Panc1 (cell line): ENCODE data around the gene UBASH3B.

Experiments
- POLR2AphosphoS5 ChIP-seq: IDR thresholded peaks from 2 replicates; pipeline ENCODE4 v1.6.1; 2012; ENCODE audit warnings: mild to moderate bottlenecking, low read depth, low read length, moderate library complexity
- SIN3A ChIP-seq: IDR thresholded peaks from 2 replicates; pipeline ENCODE4 v1.6.1; 2012; ENCODE audit warnings: low read depth, mild to moderate bottlenecking, low read length, moderate library complexity, borderline replicate concordance; ENCODE audit not compliant: insufficient read depth
- TCF7L2 ChIP-seq: IDR thresholded peaks from 2 replicates; pipeline ENCODE4 v1.6.1; 2011; ENCODE audit warnings: mild to moderate bottlenecking, low read depth, low read length, inconsistent platforms
- TF ChIP-seq, protein P1 (sequence below): fragments of 450-650 bp; IDR thresholded peaks from 2 replicates; pipeline ENCODE4 v1.5.1; 2017; ENCODE audit warnings: mild to moderate bottlenecking
- TF ChIP-seq, protein P2 (sequence below), 2 experiments: IDR thresholded peaks; 2 replicates each; pipeline ENCODE4 v1.6.1; 2011 to 2012; ENCODE audit warnings: low read depth in 2 of 2, control low read depth in 1 of 2, low read length in 1 of 2, mild to moderate bottlenecking in 1 of 2, moderate library complexity in 1 of 2; ENCODE audit not compliant: insufficient read depth in 1 of 2

DNA sequence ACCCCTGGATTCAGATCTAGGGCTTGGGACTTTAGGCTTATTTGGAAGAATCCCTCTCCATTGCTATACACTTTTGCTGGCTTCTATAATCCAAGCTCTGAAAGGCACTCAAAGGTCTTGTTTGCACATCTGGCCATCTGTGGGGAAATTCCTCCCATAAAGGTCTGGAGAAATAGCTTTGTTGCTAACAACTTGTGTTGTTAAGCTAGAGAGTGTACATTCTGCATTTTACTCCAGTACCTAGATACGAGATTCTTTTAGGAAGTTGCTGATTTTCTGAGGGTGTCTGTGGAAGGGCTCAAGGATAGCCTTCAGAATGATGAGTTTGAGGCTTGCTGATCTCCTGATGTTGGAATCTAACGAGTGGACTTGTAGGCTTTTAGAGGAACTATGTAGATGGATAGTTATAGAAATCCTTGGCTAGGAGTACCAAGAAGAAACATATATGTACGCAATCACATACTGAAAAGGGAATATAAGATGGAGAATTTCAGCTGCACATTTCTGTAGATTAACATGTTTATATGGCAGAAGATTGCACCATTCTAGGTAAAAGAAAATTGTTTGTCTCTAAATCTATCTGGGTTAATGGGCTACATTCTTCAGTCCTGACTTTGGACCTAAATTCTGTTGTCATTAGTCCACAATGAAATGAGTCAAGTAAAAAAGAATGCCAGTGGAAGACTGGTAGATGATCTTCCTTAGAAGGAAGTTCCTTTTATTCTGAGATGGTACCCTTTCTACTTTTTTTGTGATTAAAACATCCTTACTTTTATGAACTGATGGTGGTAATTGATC is 51.0 kb downstream of the UBASH3B start:
- no peak for TF ChIP-seq POLR2AphosphoS5
- TF ChIP-seq, protein P1, sequence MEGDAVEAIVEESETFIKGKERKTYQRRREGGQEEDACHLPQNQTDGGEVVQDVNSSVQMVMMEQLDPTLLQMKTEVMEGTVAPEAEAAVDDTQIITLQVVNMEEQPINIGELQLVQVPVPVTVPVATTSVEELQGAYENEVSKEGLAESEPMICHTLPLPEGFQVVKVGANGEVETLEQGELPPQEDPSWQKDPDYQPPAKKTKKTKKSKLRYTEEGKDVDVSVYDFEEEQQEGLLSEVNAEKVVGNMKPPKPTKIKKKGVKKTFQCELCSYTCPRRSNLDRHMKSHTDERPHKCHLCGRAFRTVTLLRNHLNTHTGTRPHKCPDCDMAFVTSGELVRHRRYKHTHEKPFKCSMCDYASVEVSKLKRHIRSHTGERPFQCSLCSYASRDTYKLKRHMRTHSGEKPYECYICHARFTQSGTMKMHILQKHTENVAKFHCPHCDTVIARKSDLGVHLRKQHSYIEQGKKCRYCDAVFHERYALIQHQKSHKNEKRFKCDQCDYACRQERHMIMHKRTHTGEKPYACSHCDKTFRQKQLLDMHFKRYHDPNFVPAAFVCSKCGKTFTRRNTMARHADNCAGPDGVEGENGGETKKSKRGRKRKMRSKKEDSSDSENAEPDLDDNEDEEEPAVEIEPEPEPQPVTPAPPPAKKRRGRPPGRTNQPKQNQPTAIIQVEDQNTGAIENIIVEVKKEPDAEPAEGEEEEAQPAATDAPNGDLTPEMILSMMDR = no peak
- no peak for TF ChIP-seq SIN3A
- TF ChIP-seq, protein P2, sequence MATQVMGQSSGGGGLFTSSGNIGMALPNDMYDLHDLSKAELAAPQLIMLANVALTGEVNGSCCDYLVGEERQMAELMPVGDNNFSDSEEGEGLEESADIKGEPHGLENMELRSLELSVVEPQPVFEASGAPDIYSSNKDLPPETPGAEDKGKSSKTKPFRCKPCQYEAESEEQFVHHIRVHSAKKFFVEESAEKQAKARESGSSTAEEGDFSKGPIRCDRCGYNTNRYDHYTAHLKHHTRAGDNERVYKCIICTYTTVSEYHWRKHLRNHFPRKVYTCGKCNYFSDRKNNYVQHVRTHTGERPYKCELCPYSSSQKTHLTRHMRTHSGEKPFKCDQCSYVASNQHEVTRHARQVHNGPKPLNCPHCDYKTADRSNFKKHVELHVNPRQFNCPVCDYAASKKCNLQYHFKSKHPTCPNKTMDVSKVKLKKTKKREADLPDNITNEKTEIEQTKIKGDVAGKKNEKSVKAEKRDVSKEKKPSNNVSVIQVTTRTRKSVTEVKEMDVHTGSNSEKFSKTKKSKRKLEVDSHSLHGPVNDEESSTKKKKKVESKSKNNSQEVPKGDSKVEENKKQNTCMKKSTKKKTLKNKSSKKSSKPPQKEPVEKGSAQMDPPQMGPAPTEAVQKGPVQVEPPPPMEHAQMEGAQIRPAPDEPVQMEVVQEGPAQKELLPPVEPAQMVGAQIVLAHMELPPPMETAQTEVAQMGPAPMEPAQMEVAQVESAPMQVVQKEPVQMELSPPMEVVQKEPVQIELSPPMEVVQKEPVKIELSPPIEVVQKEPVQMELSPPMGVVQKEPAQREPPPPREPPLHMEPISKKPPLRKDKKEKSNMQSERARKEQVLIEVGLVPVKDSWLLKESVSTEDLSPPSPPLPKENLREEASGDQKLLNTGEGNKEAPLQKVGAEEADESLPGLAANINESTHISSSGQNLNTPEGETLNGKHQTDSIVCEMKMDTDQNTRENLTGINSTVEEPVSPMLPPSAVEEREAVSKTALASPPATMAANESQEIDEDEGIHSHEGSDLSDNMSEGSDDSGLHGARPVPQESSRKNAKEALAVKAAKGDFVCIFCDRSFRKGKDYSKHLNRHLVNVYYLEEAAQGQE (IDR thresholded peaks at IDR 0.05; ENCODE audit: insufficient read depth in 1 of 2, low read depth in 2 of 2, low read length in 1 of 2) = no peak
- TF ChIP-seq TCF7L2 = no peak
